Measurements from ENCODE around the gene HOXB9.
A peak's percentile ranks its signal among the peaks of the same experiment; 100 is the strongest.

The HOXB9 gene

GRCh38 chr17:48596000-48596734 lies 30.0 kb downstream of the HOXB9 start:
- DNase-seq = no peak

GRCh38 chr17:48595278-48595999 lies 30.7 kb downstream of the HOXB9 start:
- no peak for DNase-seq

GRCh38 chr17:48594538-48595277 lies 31.4 kb downstream of the HOXB9 start:
- no peak for DNase-seq

- DNase-seq = peak; percentile 73
Measured at GRCh38 chr17:48593840-48594537, 32.2 kb downstream of the HOXB9 start.

GRCh38 chr17:48593126-48593829 lies 32.9 kb downstream of the HOXB9 start, which contains the start of gene HOXB5:
TSS of gene HOXB5 (minus strand) at chr17:48593779. CDS start at chr17:48593682, 97 bp downstream.
- DNase-seq = no peak

GRCh38 chr17:48592577-48592976 lies 33.6 kb downstream of the HOXB9 start:
- no peak for DNase-seq

- no peak for DNase-seq
Measured at GRCh38 chr17:48592057-48592514, 34.1 kb downstream of the HOXB9 start.

GRCh38 chr17:48591255-48592056 lies 34.7 kb downstream of the HOXB9 start:
- DNase-seq = no peak

GRCh38 chr17:48590607-48591161 lies 35.5 kb downstream of the HOXB9 start:
- DNase-seq = no peak

- no peak for DNase-seq
Measured at GRCh38 chr17:48589831-48590606, 36.1 kb downstream of the HOXB9 start, which contains the start of gene HOXB3. TSS of gene HOXB3 (minus strand) at chr17:48590241. CDS start at chr17:48552474, 37,767 bp downstream.

GRCh38 chr17:48589060-48589830 lies 36.9 kb downstream of the HOXB9 start:
- no peak for DNase-seq

- DNase-seq = no peak
Measured at GRCh38 chr17:48588528-48588927, 37.6 kb downstream of the HOXB9 start.

GRCh38 chr17:48588074-48588415 lies 38.1 kb downstream of the HOXB9 start:
- no peak for DNase-seq

- DNase-seq = no peak
Measured at GRCh38 chr17:48587276-48588073, 38.7 kb downstream of the HOXB9 start.

- no peak for DNase-seq
Measured at GRCh38 chr17:48586355-48587258, 39.6 kb downstream of the HOXB9 start.

GRCh38 chr17:48584223-48584741 lies 41.9 kb downstream of the HOXB9 start:
- no peak for DNase-seq

- no peak for DNase-seq
Measured at GRCh38 chr17:48583708-48584222, 42.4 kb downstream of the HOXB9 start.

Measured in CD4-positive, alpha-beta T cell treated with Interleukin-15 for 1 hour (primary cell).